ENCODE data around the gene MYO10. TPM values are rescaled to one million over a fixed set of nuclear protein-coding genes. Genes with fewer than 3 reads are reported as not detected.

The MYO10 gene
- total and polyA plus RNA-seq, 3 experiments from 2014 or later: 0.11 to 0.18 TPM; not detected in 1

DNA sequence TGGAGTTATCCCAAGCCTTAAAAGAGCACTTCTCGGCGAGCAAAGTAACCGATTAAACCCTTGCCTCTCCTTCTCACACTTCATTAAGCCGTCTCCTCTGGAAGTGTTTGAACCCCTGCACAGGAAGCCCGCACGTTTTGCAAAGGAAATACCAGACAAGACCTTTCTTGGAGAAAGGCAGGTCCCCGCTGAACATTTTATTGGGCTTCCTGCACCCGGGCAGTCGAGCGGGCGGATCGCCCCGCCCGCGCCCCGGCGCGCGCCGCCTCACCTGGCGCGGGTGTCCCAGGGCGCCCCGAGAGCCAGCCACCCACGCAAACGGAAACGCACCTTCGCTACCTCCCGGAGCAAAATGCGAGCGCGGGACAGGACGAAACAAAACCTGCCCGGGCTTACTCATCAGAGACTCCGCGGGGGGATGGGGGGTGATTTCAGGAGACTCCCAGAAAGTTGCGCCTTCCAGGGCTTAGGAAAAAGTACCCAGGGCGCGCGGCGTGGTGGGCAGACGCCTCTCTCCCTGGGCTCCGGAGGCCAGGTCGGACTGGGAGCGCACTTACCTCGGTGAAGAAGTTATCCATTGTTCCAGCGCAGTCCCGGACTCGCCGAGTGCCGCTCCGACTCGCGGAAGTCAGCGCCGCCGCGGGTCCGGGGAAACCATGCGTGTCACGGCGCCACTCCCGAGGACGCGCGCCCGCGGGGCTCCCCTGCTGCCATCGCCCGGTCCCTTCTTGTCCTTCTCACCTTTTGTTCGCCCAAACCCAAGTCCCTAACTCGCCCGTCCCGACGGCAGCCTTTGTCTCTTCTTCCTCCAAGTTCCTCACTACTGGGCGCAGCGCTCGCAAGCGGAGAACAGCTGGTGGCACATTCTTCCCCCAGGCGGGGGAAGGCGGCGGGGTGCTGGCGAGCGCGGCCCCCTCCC, 598 bp downstream of the MYO10 start:
- Histone ChIP-seq H3K4me1 (ENCODE audit: insufficient read depth, low read length) (no peaks in the 10 kb centered on the region), H3K4me3 (ENCODE audit: low read length) (no peak overlapping the region), H3K27ac (ENCODE audit: low read depth, low read length) (no peak overlapping the region), H3K9me3 (ENCODE audit: low read length) (no peaks in the 10 kb centered on the region), H3K36me3 (ENCODE audit: insufficient read depth, low read length) (no peaks in the 10 kb centered on the region), H3K27me3 (ENCODE audit: insufficient read depth, low read length, poor library complexity, severe bottlenecking) (peaks cover 8% of the 10 kb centered on the region)
- Mint-ChIP-seq H3K9me3 (peaks cover 0 to 10% (median 2%) of the 10 kb centered on the region in 5 donors), H3K4me1 (peaks cover 14 to 30% (median 17%) of the 10 kb centered on the region in 3 donors), H3K4me3 (peak overlapping the region; percentile 9 to 72 (median 55)), H3K27ac (no peak overlapping the region), H3K27me3 (peaks cover 44 to 78% of the 10 kb centered on the region in 2 donors), H3K36me3 (no peaks in the 10 kb centered on the region)
- POLR2A ChIA-PET: no interaction called here
- peak in 1 of 5 donors; percentile 2 for DNase-seq
- CTCF ChIA-PET: no interaction called here

DNA sequence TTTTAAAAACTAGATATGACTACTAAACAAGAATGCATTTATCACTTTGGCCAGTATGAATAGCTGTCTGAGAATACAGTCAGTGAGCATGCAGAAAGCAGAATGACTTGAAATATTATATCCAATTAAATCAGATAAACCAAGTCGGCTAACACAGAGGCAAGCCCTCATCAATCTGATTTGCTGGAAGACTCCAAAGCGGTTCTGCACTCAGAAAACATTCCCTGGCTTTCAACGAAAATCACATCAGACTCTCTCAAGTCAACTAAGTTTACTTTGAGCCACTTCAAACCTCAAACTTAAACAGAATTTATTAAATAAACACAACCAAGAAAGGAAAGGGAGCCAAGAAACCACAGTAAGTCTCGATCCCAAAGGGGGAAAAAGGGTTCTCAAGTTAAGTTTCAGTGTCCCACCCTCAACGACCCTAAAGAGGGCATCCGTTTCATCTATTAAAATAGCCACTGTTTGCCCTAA, 1.4 kb downstream of the MYO10 start:
- H3K9me3 ChIP-seq (ENCODE audit: low read length): no peaks in the 10 kb centered on the region
- H3K27ac Mint-ChIP-seq: no peak overlapping the region
- no peaks in the 10 kb centered on the region for H3K4me1 ChIP-seq (ENCODE audit: insufficient read depth, low read length)
- H3K27ac ChIP-seq (ENCODE audit: low read depth, low read length): no peak overlapping the region
- H3K27me3 ChIP-seq (ENCODE audit: insufficient read depth, low read length, poor library complexity, severe bottlenecking): peaks cover 8% of the 10 kb centered on the region
- H3K4me3 ChIP-seq (ENCODE audit: low read length): no peak overlapping the region
- H3K9me3 Mint-ChIP-seq: peaks cover 0 to 10% (median 2%) of the 10 kb centered on the region in 5 donors
- H3K36me3 Mint-ChIP-seq: no peaks in the 10 kb centered on the region
- H3K4me1 Mint-ChIP-seq: peaks cover 14 to 30% (median 17%) of the 10 kb centered on the region in 3 donors
- ChIA-PET POLR2A (no interaction called here), CTCF (no interaction called here)
- DNase-seq: no peak
- peak overlapping the region in 6 of 7 donors; percentile 34 to 63 (median 47) for H3K4me3 Mint-ChIP-seq
- H3K36me3 ChIP-seq (ENCODE audit: insufficient read depth, low read length): no peaks in the 10 kb centered on the region
- H3K27me3 Mint-ChIP-seq: peaks cover 46 to 78% of the 10 kb centered on the region in 2 donors

DNA sequence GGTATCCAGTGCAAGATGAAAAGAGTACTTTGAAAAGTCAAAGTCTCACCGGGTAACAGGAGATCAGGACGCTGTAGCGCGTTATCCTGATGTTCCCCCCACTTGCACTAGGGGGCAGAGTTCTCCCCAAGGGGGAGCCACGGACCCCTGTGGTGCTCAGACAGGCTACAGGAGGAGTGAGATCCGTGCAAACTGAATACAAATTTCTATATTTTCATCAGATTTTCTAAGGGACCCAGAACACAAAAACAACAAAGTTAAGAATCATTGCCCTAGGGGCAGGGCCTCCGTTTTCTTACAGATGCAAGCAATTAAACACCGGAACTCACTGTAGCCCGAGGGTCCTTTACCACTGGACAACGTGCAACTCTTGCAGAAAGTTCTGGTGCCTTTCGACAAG, 2.0 kb downstream of the MYO10 start:
- Mint-ChIP-seq H3K36me3 (no peaks in the 10 kb centered on the region), H3K9me3 (peaks cover 0 to 10% (median 2%) of the 10 kb centered on the region in 5 donors), H3K27me3 (peaks cover 46 to 75% of the 10 kb centered on the region in 2 donors), H3K4me1 (peaks cover 14 to 30% (median 17%) of the 10 kb centered on the region in 3 donors), H3K27ac (no peak overlapping the region), H3K4me3 (no peak overlapping the region)
- no peaks in the 10 kb centered on the region for H3K4me1 ChIP-seq (ENCODE audit: insufficient read depth, low read length)
- H3K9me3 ChIP-seq (ENCODE audit: low read length): no peaks in the 10 kb centered on the region
- ChIA-PET POLR2A (no interaction called here), CTCF (no interaction called here)
- DNase-seq: no peak
- no peak overlapping the region for H3K4me3 ChIP-seq (ENCODE audit: low read length)
- H3K27ac ChIP-seq (ENCODE audit: low read depth, low read length): no peak overlapping the region
- peaks cover 8% of the 10 kb centered on the region for H3K27me3 ChIP-seq (ENCODE audit: insufficient read depth, low read length, poor library complexity, severe bottlenecking)
- no peaks in the 10 kb centered on the region for H3K36me3 ChIP-seq (ENCODE audit: insufficient read depth, low read length)

DNA sequence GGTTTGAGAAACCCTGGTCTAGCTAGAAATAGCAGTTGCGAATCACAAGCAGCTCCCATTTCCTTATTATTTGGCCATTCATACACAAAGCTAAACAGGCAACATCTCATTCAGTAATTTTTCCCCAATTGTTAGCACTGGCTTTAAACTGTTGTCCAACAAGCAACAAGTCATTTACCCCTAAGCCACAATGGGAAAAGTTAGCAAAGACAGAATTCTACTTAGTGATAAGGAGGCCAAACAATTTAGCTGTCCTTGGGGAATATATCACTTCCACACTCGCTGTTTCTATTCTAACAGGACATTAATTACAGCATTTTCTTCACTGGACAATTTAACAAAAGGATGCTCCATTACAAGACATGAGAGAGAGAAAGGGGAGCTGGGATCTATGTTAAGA, 2.8 kb downstream of the MYO10 start:
- no peak overlapping the region for H3K4me3 Mint-ChIP-seq
- POLR2A ChIA-PET: no interaction called here
- CTCF ChIA-PET: no interaction called here

DNA sequence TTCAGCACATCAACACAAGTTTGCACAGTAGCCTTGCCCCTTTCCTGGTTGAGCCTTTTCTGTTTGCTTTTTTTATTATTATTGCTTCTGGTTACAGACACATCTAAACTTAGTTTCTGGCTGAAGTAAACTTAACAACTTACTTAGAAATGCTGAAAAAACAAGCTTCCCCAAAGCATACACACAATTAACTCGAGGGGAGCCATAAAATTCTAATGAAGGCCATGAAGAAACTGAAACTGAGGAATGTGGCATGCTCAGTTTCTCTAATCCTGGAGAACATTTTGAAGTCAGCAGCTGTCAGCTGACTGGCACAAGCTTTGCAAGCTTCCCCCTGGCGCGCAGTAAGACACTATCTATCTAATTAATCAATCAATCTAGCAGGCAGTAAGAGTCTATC, 3.7 kb downstream of the MYO10 start:
- Mint-ChIP-seq H3K27me3 (peaks cover 39 to 62% of the 10 kb centered on the region in 2 donors), H3K4me3 (no peak overlapping the region), H3K9me3 (peaks cover 0 to 12% (median 2%) of the 10 kb centered on the region in 5 donors), H3K36me3 (no peaks in the 10 kb centered on the region), H3K4me1 (peaks cover 14 to 29% (median 17%) of the 10 kb centered on the region in 3 donors), H3K27ac (no peak overlapping the region)
- no peak for DNase-seq
- Histone ChIP-seq H3K4me1 (ENCODE audit: insufficient read depth, low read length) (no peaks in the 10 kb centered on the region), H3K27ac (ENCODE audit: low read depth, low read length) (no peak overlapping the region), H3K4me3 (ENCODE audit: low read length) (no peak overlapping the region), H3K36me3 (ENCODE audit: insufficient read depth, low read length) (no peaks in the 10 kb centered on the region), H3K9me3 (ENCODE audit: low read length) (no peaks in the 10 kb centered on the region), H3K27me3 (ENCODE audit: insufficient read depth, low read length, poor library complexity, severe bottlenecking) (peaks cover 8% of the 10 kb centered on the region)
- ChIA-PET CTCF (no interaction called here), POLR2A (no interaction called here)

More for the DNA sequence above, 2.8 kb downstream of the MYO10 start:
- Mint-ChIP-seq H3K4me1 (peaks cover 14 to 30% (median 17%) of the 10 kb centered on the region in 3 donors), H3K36me3 (no peaks in the 10 kb centered on the region), H3K27ac (no peak overlapping the region), H3K27me3 (peaks cover 45 to 71% of the 10 kb centered on the region in 2 donors), H3K9me3 (peaks cover 0 to 10% (median 2%) of the 10 kb centered on the region in 5 donors)
- Histone ChIP-seq H3K4me3 (ENCODE audit: low read length) (no peak overlapping the region), H3K4me1 (ENCODE audit: insufficient read depth, low read length) (no peaks in the 10 kb centered on the region), H3K9me3 (ENCODE audit: low read length) (no peaks in the 10 kb centered on the region), H3K36me3 (ENCODE audit: insufficient read depth, low read length) (no peaks in the 10 kb centered on the region), H3K27ac (ENCODE audit: low read depth, low read length) (no peak overlapping the region), H3K27me3 (ENCODE audit: insufficient read depth, low read length, poor library complexity, severe bottlenecking) (peaks cover 8% of the 10 kb centered on the region)
- no peak for DNase-seq

DNA sequence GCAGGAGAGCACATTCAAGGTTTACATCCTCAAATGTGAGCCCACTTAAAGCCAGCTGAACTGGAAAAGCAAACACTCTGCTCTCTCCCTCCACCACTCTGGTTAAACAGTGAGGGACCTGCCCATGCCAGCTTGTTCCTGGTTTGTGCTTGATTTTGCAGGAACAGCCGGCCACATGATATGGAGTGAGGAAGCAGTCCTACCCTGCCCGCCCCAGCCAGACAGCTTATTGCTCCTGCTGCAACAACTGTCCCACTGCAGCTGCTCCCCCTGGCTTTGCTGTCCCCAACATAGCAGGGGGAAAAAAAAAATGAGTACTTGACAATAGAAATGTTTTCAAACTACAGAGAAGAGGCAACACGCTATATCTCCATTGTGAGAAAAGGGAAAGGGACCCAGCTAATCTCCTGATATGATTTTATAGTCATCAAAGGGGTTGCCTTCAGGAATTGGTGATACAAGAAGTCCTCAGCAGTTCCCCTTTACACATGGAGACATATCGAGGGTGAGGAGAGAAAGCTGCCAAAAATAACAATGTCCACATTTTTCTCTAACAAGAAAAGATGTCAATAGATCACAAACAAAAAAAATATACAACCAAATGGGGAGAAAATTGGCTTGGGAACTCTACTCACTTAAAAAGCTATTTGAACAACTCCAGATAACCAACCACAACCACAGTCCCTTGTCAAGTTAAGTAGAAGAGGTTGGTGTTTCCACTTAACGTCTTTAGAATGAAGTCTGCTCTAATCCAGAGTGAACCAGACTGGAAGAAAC, 4.6 kb downstream of the MYO10 start:
- no peaks in the 10 kb centered on the region for H3K36me3 Mint-ChIP-seq
- POLR2A ChIA-PET: no interaction called here
- H3K27ac Mint-ChIP-seq: no peak overlapping the region
- Histone ChIP-seq H3K4me1 (ENCODE audit: insufficient read depth, low read length) (no peaks in the 10 kb centered on the region), H3K4me3 (ENCODE audit: low read length) (no peak overlapping the region), H3K9me3 (ENCODE audit: low read length) (no peaks in the 10 kb centered on the region), H3K27me3 (ENCODE audit: insufficient read depth, low read length, poor library complexity, severe bottlenecking) (peaks cover 8% of the 10 kb centered on the region), H3K27ac (ENCODE audit: low read depth, low read length) (no peak overlapping the region), H3K36me3 (ENCODE audit: insufficient read depth, low read length) (no peaks in the 10 kb centered on the region)
- CTCF ChIA-PET: no interaction called here
- H3K9me3 Mint-ChIP-seq: peaks cover 0 to 12% (median 0%) of the 10 kb centered on the region in 5 donors
- H3K4me3 Mint-ChIP-seq: no peak overlapping the region
- H3K27me3 Mint-ChIP-seq: peaks cover 32 to 53% of the 10 kb centered on the region in 2 donors
- H3K4me1 Mint-ChIP-seq: peaks cover 10 to 21% (median 15%) of the 10 kb centered on the region in 3 donors
- DNase-seq: no peak

DNA sequence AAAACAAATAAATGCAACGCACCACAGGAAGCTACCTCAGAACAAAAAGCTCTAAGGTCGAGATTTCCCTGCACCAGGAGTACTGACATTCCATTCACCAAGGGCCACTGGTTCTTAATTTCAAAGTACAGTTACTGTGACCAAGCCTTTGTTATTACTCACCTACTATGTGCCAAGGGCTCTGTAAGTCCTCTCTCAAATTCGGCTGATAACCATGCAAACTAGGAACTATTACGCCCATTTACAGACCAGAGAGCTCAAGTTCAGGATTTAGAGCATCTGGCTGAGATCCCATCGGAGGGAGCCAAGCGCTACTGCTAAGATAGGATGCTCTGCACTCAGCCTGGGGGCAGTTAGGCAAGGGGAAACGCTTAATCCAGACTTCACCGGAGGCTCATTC, 5.6 kb downstream of the MYO10 start:
- Histone ChIP-seq H3K27me3 (ENCODE audit: insufficient read depth, low read length, poor library complexity, severe bottlenecking) (peaks cover 8% of the 10 kb centered on the region), H3K4me3 (ENCODE audit: low read length) (no peak overlapping the region), H3K4me1 (ENCODE audit: insufficient read depth, low read length) (no peaks in the 10 kb centered on the region), H3K9me3 (ENCODE audit: low read length) (no peaks in the 10 kb centered on the region), H3K36me3 (ENCODE audit: insufficient read depth, low read length) (no peaks in the 10 kb centered on the region), H3K27ac (ENCODE audit: low read depth, low read length) (no peak overlapping the region)
- H3K27me3 Mint-ChIP-seq: peaks cover 30 to 47% of the 10 kb centered on the region in 2 donors
- H3K4me3 Mint-ChIP-seq: no peak overlapping the region
- DNase-seq: no peak
- H3K9me3 Mint-ChIP-seq: peaks cover 0 to 12% (median 0%) of the 10 kb centered on the region in 5 donors
- no peak overlapping the region for H3K27ac Mint-ChIP-seq
- H3K36me3 Mint-ChIP-seq: no peaks in the 10 kb centered on the region
- H3K4me1 Mint-ChIP-seq: peaks cover 7 to 14% (median 13%) of the 10 kb centered on the region in 3 donors
- POLR2A ChIA-PET: no interaction called here
- CTCF ChIA-PET: no interaction called here

DNA sequence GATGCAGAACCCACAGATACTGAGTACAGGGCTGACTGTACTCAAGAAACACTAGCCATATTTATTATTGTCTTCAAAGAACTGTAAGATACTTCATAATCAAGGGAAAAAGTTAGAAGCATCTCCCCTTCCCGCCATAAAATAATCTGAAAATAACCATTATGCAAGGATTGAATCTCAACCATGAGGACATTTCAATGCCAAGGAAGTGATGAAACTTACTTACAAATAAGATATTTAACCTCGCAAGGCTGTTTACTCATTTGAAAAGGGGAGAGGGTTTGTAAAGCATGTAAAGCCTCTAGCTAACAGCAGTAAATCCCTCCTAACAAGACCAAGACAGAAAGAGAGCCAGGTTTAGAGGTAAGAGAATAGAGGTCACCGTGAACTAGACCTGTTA, 6.3 kb downstream of the MYO10 start:
- H3K27me3 Mint-ChIP-seq: peaks cover 27 to 43% of the 10 kb centered on the region in 2 donors
- Histone ChIP-seq H3K27me3 (ENCODE audit: insufficient read depth, low read length, poor library complexity, severe bottlenecking) (peaks cover 4% of the 10 kb centered on the region), H3K4me3 (ENCODE audit: low read length) (no peak overlapping the region), H3K27ac (ENCODE audit: low read depth, low read length) (no peak overlapping the region), H3K9me3 (ENCODE audit: low read length) (no peaks in the 10 kb centered on the region), H3K4me1 (ENCODE audit: insufficient read depth, low read length) (no peaks in the 10 kb centered on the region), H3K36me3 (ENCODE audit: insufficient read depth, low read length) (no peaks in the 10 kb centered on the region)
- H3K4me1 Mint-ChIP-seq: peaks cover 4 to 9% (median 9%) of the 10 kb centered on the region in 3 donors
- no peak overlapping the region for H3K4me3 Mint-ChIP-seq
- ChIA-PET POLR2A (no interaction called here), CTCF (no interaction called here)
- H3K9me3 Mint-ChIP-seq: peaks cover 0 to 9% (median 0%) of the 10 kb centered on the region in 5 donors
- no peaks in the 10 kb centered on the region for H3K36me3 Mint-ChIP-seq
- no peak overlapping the region for H3K27ac Mint-ChIP-seq
- DNase-seq: no peak
